ENCODE data around the gene FBL.

Gene FBL

DNA sequence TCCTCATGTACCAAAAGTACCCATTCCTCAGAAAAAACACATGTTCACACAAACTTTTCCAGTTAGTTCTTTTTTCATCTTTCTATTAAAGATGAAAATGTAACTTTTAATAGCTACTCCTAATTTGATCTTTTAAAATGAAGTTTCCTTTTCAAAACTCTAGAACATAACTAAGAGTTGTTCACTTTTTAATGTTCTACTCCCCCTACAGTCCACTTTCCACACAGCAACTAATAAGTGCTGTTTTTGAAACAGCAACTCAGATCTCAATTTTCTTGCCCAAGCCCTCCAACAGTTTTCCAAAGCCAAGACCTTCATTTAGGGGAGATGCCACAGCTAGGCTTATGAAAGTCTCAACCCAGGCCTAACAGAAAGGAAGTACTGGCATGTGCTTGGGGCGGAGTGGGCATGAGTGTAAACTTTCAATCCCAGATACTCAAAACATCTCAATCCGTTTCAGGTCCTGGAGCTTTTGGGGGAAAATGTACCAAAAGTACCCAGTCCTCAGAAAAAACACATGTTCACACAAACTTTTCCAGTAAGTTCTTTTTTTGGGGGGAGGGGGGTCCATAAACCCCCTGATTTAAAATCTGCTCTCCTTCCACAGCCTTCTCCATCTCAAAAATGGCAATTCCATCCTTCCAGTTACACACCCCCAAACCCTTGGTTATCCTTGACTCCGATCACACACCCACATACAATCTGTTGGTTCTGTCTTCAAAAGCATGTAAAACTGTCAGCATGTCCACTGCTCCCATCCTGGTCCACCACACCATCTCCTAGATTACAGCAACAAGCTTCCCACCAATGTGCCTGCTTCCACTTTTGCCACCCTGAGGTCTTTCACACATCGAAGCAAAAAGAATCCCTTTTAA is 2.0 kb downstream of the FBL start:
- no peak for DNase-seq

DNA sequence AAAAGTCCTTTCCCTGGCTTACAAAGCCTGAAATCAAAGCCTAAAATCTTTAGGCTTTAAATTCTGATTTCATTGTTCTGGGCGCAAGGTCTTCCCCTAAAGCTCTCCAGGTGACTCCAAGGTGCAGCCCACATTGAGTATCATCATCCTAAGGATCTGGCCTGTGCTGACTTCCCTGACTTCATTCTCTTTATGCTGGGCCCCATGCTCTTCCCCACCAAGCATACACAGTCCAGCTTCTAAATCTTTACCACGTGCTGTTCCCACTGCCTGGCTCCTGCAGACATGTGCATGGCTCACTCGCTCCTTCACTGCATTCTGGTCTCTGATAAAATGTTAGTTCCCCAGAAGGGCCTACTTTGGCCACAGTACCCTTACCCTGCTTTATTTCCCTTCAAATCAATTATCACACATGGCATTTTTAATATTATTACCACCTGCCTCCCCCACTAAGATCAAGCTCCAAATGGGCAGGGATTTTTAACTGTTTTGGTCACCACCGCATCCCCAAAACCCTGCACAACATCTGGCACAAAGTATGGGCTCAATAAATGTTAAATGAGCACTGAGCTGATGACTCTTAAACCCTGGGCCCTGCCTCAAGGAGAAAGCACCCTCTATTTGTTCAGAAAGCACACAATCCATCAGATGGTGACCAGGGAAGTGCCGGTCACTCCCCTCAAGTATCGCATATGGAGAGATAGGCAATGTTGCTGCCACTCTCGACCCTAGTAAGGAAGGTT is 3.3 kb downstream of the FBL start:
- DNase-seq: no peak

DNA sequence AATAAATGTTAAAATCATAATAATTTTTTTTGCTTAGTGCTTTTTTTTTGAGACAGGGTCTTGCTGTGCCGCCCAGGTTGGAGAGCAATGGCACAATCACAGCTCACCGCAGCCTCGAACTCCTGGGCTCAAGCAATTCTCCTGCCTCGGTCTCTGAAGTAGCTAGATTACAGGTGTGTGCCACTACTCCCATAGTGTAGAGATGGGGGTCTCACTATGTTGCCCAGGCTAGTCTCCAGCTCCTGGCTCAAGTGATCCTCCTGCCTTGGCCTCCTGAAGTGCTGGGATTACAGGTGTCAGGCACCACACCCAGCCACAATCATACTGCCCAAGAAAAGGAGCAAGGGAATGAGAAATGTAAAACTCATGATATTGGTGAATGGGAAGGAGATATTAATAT is 5.1 kb downstream of the FBL start:
- DNase-seq: no peak

DNA sequence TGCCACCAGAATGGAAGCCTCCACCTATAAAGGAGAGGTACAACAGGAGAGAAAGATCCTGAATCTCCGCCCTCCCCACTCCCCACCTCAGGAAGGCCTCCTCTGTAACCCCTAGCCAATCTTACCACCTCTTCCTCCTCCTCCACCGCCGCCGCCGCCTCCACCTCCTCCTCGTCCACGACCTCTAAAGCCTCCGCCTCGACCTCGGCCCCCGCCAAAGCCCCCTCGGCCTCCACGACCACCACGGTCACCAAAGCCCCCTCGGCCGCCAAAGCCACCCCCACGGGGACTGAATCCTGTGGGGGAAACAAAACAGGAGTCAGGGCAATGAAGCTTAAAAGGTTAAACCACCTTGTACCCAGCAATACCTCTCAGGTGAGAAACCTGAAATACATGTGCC is 5.7 kb downstream of the FBL start:
- DNase-seq: no peak

DNA sequence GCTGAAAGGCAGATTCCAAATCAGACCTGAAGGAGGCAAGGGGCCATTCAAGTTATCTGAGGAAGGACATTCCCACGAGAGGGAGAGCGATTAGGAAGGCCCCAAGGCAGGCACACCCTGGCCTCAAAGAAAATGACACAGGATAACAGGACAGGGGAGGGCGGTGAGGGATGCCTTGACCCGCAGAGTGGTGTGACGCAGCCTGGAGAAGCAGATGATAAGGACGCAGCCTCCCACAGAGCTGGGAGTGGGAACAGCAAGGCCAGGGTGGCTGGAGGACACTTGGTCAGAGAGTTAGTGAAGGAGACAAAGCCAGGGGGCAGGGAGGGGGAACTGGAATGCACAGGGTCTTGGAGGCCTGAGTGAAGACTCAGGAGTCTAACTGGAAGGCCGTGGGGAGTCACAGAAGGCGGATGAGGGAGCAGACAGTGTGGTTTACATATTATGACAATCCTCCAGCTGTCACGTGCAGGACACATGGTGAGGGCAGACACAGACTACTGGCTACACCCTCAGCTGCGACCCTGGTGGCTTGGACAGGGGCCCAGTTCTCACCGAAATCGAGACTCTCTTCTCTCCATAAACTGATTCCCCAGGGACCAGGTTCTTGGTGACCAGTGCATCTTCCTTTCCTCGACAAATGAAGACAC is 6.4 kb downstream of the FBL start:
- DNase-seq: no peak

DNA sequence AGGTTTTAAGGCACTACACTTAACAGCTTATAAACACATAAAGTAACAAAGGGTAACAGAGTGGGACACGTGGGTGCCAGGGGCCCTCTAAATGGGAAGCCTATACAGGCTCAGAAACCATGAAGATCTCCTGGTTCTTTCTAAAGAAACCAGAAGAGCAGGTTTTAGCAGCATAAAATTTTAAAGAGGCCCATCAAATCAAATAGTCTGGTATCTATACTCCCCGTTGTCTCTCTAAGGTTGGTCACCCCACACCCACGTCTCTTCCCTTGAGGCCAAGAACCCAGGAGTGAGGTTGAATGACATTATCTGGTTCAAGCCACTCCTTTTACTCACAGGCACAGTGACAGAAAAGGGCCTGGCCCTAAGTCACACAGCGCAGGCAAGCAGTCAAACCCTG is 7.6 kb downstream of the FBL start:
- no peak for DNase-seq

DNA sequence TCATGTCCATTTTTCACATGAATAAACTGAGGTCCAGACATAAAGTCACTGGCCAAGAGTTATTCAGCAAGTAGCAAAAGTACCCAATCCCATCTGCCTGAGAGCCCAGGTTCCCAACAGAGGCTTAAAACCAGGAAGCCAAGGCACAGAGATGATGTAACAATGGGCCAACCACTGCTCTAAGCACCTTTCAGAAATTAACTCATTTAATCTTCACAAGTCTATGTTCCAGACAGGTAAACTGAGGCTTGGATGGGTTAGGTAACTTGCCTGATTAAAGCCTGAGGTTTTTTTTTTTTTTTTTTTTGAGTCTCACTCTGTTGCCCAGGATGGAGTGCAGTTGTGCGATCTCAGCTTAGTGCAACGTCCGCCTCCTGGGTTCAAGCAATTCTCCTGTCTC is 8.2 kb downstream of the FBL start:
- DNase-seq: no peak

DNA sequence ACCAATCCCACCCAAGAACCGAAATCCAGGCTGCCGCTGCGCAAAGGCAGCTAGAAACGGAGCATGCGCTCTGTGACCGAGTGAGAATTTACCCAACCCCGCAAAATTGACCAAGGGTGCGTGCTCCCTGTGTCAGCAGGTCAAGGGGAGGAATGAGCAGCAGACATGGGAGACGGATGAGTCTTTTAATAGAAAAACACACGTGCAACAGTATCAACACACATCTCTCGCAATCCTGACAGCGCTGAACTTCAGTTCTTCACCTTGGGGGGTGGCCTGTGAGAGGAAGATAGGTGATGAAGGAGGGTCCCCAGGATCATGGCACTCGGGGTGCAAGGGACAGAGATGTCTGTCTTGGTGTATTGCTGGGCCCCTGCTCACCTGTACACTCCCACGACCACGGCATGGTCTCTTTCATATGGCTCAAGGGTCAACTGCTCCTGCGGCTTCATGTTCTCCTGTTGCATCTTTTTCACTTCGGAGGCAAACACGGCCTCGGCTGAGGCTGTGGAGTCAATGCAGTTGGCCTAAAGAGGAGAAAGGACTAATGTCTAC is 11.8 kb downstream of the FBL start:
- peak in 2 of 56 donors; percentile 32 to 47 for DNase-seq

DNA sequence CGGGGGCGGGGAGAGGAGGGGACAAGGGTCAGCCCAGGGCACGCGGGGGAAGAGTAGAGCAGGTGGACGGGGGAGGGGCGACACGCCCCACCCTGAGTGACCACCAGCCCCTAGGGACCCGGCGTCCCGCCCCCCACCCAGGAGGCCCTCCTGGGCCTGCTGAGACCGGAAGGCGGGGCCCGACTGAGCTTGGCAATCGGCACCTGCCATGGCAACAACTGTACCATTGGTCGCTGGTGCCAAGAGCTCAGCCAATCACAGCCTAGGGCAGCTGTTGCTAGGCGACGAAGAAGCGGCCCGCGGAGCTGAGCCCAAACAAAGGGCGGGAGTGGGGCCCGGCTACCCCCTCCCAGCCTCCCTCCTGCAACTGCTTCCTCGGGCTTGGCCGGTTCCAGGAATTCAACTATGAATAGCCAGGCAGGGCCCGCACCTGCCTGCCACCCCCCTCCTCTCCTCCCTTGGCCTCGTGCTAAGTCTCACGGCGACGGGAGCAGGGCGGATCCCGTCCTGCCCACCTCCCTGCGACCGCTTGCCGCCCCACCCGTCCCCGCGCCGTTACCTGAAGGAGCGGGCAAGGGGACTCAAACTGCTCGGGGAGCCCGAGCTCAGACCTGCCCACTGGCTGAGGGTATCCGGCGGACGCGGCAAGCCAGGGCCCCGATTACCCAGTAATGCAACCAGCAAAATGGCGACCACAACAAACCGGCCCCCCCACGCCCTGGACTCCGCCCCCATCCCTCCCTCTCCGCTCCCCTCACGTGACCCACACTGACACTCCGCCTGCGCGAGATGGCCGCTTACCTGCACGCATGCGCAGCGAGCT is 12.5 kb downstream of the FBL start, which contains the start of gene DYRK1B:
Gene DYRK1B (minus strand): TSS at position 699 of the 823 bp plus-strand sequence. CDS start 2,295 bp downstream, outside the sequence.
- DNase-seq: peak; percentile 87 to 98 (median 94)

DNA sequence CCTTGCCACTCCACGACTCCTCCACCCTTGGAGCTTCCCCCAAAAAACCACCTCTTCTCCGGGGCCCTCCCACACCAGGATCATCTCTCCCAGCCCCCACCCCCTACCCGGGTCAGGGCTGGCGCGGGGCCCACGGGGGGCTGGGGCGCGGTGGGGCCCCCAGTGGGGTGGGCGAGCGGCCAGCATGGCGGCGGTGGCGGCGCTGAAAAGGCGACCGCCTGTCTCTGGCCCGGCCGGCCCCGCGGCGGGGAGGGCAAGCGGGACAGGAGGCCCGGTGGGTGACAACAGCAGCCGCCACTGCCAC is 13.1 kb downstream of the FBL start:
- DNase-seq: no peak

DNA sequence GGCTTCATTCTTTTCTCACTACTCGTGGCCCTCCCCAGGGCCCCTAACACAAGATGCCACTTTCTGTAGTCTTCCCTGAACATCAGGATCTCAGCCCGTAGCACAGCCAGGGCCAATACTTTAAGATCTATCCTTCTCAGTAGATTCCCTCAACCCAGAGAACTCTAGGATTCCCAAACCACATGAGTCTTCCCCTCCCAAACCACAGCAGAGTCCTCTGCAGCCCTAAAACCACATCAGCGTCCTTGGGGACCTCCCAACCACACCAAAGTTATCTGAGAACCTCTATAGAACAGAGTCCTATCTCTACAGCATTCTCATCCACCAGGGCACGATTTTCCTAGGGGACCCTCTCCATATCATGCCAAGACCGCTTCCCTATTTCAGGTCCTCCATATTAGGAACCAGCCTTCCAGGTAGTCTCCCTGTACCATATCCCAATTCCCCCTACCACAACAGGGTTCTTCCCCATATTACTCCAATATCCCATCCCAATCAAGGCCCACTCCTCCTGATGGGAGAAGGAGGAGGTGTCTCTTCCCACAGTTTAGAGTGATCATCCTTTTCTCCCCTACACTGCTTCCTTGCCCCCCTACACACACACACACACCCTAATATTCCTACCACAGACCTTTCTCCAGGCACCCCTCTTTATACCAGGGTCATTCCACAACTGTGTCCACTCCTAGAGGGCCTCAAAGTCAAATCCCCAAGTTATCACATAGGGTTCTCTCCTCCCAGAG is 13.7 kb downstream of the FBL start:
- no peak for DNase-seq

DNA sequence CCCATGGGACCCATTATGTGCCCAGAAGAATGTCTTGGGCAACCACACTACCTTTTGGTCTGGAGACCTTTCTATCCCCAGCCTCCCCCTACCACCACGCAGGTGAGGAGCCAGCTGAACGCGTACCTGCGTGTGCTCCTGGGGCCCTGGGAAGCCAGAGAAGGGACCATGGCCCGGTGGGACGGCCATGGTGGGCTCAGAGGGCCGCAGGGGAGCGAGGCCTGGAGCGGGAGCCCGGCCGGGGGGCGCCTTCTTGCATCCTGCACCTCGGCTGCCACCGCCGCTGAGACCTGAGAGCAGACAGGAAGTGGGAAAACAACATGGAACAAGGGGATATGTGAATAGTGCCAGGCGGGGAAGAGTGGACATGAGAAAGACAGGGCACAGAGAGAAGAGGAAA is 14.5 kb downstream of the FBL start:
- DNase-seq: no peak

DNA sequence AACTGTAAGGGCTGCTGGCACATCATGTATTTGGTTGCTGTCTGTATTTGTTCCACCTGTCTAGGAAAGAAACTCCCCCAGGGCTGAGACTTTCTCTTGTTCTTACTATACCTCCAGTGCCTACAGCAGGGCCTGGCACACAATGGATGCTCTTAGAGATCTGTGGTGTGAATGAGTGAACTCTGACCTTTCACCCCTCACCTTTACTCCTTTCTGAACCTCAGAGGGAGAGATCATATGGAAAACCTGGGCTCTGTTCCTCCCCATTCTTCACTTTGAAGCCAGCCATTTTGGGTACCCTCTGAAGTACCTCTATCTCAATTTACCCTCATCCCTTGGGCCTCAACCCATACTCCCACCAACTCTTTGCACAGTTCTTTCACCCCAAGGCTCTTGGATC is 15.3 kb downstream of the FBL start:
- DNase-seq: no peak

DNA sequence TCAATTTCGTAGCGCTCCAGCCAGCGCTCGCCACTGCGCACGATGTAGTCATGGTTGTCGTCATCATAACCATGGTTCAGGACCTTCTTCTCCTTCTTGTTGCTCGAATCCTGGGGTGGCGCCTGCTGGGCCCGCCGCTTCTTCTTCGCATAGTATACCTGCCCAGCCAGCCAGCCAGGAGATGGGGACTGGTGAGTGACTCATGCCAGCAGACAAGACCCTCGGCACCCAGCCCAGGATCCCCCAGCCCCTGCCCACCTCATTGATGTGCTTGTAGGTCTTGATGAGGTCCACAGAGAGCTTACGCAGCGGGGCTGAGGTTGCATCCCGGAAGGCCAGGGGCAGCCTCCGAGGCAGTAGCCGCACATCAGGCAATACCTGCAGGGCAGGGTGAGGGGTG is 15.8 kb downstream of the FBL start:
- no peak for DNase-seq

DNA sequence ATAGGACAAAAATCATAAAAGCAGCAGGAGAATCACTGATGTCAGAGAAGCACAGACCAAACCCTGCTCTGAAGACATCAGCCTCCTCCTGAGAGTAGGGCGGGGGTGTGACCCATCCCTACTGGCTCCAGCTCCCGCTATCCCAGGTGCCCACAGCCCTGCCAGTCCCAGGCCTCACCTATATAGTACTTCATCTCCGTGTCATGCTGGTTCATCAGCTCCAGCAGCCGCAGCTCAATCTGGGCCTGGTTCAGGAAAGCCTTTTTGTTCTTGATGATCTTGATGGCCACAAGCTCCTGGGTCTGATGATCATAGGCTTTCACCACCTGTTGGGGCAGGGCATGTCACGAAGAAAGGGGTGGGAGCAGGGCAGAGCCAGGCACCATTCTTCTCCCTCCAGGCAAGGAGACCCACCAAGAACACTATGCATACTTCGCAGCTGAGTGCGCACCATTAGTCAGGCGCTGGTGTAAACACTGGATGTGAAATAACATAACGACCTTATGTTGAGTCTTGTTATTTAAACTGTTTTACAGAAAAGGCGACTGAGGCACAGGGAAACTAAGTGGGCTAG is 16.4 kb downstream of the FBL start:
- DNase-seq: no peak

DNA sequence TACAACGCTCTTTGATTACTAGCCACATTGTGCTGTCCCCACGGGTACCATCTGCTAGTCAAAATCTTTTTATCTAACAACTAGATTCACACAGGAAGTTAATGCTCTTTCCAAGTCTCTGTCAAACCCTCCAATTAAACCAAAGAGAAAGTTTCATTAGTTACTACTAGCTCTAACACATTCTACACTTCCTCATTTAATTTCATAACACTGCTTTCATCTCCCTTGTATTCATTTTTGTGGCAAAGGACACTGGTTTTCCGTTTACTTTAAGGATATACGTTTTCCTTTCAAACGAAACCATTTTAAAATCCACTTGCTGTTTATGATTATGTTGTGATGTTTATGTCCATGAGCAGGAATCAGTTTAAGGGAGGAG is 17.5 kb downstream of the FBL start:
- no peak for DNase-seq

DNA sequence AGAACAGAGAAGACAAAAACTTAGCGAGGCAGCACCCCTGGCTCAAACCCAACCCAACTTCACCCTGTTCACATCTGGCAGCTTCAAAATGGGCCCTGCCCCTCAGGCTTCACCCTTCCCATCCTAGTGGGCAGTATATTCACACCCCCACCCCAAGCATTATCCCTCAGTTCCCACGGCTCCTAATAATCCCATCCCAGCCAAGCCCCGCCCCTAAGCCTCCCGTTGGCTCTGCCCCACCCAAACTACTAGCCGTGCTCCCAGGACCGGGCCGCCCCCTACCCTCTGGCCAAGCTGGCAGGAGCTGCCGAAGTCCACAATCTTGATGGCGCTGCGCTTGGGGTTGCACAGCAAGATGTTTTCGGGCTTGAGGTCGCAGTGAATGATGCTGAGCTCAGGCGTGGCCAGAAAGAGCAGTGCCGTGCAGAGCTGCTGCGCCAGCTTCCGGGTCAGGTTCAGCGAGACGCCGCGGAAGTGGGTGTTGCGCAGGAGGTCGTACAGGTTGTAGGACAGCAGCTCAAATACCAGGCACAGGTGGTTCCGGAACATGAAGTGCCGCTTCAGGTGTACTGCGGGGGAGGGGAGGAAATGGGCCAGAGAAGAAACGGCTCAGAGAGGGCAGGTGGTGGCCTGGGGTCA is 18.0 kb downstream of the FBL start:
- DNase-seq: no peak

DNA sequence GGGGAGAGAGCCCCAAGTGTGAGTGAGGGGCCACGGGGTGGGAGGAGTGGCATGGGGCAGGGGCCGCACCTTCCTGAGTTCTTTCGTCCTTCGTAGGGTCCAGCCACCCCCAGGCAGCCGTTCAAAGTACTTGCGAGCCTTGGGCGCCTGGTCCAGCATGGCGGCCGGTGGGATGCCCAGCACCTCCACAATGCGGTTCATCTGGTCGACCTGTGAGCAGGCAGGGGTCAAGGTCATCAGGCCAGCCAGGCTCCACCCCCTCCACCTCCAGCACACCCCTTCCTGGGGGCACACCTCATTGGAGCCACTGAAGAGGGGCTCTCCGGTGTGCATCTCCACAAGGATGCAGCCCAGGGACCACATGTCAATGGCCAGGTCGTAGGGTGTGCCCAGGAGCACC is 19.0 kb downstream of the FBL start:
- no peak for DNase-seq

DNA sequence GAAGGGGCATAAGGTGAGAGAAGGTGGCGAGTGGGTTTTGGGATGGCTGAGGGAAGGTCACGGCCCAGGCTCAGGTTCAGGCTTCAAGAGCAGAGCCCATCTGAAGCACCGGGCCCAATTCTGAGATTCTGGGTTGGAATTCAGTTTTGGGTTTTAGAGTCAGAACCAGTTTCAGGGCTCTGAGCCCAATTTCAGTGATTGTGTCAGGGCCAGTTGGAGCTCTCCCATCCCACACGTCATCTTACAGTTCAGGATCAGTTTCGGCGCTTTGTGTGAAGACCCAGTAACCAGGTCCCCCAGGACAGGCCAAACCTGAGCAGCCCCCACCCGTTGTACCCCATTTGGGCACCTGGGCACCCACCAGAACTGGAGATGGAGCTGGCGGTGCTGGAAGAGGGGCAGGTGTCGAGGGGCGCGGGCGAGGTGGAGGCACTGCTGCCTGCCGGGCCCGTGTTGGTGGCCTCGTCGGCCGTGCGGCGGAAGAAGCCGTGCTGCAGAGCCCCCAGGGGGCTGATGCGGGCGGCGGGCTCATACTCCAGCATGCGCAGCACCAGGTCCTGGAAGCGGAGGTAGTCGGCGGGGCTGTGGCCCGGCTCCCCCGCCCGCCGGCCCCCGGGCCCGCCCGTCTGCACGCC is 19.8 kb downstream of the FBL start:
- no peak for DNase-seq

Data from nucleus accumbens (tissue), 56 donors.